ENCODE data around the gene MYO5A.
A peak's percentile ranks its signal among the peaks of the same experiment; 100 is the strongest.
"Not testable (repeated sequence)": the region's sequence is repeated elsewhere in the genome, so short reads cannot be mapped to it uniquely, and the experiment has no call there.

Gene MYO5A

DNA sequence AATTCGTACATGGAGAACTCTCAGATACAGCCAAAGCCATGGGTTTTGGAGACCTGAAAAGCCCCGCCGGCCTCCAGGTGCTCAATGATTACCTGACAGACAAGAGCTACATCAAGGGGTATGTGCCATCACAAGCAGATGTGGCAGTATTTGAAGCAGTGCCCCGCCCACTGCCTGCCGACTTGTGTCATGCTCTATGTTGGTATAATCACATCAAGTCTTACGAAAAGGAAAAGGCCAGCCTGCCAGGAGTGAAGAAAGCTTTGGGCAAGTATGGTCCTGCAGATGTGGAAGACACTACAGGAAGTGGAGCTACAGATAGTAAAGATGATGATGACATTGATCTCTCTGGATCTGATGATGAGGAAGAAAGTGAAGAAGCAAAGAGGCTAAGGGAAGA is 23.5 kb downstream of the MYO5A start:
- no peak for DNase-seq (ENCODE audit: low spot score)

DNA sequence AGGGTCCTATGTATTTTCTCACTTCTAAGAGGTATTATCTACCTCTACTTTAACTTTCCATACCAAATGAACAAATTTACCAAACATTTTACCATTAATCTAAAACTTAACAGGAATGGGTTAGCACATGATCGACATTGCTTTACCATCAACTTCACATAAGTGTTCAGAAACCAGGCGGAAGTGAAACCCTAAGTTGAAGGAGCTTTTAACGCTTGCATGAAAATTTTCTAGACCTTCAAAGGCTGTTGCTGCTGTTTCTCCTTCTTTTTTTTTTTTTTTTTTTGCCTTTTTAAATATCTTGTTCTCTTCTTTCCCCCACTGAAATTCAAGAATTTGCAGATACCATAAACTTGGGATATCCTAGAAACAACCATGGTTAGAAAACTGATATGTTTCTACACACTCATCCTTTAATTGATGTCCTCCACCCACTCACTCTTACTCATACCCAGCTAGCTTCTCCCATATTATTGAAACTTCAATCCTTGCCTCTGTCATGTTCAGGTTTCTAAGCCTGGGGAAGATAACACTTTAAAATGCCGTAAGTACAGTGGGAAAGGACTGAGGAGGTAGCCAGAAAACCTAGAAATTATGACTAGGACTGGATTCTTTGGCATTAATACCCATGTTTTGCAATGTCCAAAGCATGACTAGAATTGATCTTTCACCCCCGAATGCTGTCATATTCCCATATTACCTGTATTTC is 24.7 kb downstream of the MYO5A start:
- no peak for DNase-seq (ENCODE audit: low spot score)

DNA sequence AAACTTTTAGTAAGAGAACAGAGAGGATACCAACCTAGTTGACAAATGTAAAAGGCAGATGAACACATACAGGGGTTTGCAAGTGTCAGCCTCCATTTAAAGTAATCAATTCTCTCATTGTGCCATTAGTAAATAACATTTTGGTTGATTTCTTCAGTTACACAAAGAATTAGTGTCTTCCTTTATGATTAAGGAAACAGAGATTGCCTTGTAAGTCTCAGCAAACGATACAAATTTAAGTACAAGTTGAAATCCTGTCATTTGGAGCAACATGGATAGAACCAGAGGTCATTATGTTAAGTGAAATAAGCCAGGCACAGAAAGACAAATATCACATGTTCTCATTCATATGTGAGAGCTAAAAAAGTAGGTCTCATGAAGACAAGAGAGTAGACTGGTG is 26.1 kb downstream of the MYO5A start:
- DNase-seq (ENCODE audit: low spot score): no peak

DNA sequence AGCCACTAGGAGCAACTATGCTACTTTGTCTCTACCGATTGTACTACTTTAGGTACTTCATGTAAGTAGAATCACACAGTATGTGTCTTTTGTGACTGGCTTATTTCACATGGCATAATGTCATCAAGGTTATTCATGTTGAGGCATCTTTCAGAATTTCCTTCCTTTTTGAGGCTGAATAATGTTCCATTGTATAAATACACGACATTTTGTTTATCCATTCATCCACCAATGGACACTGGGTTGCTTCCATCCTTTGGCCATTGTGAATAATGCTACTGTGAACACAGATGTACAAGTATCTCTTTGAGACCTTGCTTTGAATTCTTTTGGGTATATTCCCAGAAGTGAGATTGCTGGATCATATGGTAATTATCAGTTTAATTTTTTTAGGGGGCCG is 29.2 kb downstream of the MYO5A start:
- DNase-seq (ENCODE audit: low spot score): no peak

DNA sequence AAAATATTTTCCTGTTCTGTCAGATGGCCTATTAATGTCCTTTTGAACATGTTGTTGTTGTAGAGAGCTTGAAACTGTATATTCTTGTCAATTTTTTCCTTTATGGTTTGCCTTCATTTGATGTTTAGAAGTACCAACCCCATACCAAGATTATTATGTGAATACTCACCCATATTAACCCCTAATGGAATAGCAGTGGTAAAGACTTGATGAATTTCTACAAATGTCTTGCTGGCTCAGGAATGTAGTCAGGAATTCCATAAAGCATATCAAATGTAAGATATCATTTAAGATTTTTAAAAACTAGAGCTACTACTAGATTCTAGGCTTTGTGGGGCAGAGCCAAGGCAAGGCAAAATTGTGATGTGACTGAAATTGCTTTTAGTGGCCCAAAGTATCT is 30.0 kb downstream of the MYO5A start:
- DNase-seq (ENCODE audit: low spot score): no peak

DNA sequence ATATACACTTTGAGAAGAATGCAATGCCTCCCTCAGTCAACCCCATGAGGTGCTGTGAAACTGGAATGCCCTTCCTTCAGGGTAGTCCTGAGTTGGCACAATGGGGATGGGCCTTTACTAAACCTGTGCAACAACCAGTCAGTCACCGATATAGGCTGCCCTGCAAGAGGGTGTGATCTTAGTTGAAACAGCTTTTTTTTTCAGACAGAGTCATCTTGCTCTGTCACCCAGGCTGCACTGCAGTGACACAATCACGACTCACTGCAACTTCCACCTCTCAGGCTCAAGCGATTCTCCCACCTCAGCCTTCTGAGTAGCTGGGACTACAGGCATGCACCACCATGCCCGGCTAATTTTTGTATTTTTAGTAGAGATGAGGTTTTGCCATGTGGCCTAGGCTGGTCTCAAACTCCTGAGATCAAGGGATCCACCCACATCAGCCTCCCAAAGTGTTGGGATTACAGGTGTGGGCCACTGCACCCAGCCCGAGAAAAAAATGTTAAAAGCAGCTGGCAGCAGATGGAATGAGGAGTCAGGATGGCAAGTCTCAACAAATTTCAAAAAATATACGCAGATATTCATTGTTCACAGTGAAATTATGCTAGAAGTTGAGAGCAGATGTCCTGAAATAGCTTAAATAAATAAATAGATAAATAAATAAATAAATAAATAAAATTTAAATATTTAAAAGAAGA is 31.8 kb downstream of the MYO5A start:
- DNase-seq (ENCODE audit: low spot score): peak; percentile 94

DNA sequence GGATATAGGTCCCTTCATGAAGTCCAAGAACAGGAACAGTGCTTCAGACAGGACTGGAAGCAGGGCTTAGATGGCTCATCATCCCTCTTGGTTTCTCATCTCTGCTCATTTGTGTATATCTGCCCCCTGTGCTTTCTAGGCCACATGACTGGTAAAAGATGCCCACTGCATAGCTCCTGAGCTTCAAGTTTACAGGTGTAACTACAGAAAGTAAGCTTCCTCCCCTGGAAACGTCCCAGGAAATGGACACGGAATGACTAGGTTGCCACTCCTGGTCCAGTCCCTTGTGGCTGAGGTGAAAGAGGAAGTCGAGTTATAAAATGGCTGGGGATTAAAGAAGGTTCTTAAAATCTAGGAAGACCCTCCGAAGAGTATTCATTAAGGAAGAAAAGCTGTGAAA is 32.5 kb downstream of the MYO5A start:
- no peak for DNase-seq (ENCODE audit: low spot score)

DNA sequence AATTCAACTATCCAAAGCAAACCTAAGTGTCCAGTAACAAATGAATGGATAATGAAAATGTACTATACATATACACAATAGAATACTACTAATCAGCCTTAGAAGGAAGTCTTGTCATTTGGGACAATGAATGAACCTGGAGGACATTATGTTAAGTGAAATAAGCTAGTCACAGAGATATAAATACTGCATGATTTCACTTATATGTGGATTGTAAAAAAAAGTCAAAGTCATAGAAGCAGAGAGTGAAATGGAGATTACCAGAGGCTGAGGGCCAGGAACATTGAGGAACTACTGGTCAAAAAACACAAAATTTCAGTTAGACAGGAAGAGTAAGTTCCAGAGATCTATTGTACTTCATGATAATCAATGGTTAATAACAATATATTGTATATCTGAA is 33.6 kb downstream of the MYO5A start:
- no peak for DNase-seq (ENCODE audit: low spot score)

DNA sequence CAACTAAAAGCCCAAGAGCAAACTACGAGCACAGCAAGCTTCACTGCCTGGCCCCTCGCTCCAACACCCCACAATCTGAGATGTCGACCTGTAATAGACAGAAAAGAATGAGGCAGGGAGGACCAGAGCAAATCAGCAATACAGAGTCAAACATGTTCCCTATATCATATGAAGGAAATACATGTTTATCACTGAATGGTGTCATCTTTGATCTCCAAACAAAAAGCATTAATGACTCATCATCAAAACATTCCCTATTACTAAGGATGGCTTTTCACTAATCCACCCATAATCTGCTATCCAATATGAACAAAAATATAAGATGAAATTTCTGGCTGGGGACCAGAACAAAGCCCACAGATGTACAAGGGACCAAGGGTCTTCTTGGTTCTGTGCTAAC is 34.7 kb downstream of the MYO5A start:
- DNase-seq (ENCODE audit: low spot score): peak; percentile 15

DNA sequence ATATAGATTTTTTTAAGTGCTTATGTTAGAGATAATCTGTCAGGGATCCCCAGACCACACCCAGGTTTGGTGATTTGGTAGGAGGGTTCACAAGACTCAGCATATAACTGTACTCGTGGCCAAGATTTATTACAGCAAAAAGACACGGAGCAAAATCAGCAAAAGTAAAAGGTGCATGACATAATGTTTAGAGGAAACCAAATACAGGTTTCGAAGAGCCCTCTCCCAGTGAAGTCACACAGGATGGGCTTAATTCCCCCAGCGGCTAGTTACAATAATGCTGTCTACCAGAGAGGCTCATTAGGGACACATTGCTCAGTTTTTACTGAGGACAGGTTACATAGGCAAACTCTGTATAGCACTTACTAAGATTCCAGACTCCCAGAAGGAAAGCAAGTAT is 36.5 kb downstream of the MYO5A start:
- no peak for DNase-seq (ENCODE audit: low spot score)

DNA sequence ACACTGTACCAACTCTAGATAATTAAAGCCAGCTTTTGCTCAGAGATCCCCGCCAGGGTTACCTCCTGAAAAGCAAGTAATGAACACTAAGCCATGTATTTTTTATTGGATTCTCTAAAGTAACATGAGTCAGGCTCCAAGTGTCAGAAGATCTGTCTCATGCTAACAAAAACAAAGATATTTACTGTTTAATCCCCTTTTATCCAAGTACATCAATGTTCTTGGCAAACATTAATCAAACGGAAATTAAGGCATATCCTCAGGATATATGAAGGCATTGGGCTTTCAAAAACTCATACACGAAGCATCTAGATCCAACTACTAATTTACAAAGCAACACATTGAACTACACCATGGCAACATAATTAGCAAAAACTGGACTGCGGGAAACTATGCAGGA is 37.2 kb downstream of the MYO5A start:
- no peak for DNase-seq (ENCODE audit: low spot score)

DNA sequence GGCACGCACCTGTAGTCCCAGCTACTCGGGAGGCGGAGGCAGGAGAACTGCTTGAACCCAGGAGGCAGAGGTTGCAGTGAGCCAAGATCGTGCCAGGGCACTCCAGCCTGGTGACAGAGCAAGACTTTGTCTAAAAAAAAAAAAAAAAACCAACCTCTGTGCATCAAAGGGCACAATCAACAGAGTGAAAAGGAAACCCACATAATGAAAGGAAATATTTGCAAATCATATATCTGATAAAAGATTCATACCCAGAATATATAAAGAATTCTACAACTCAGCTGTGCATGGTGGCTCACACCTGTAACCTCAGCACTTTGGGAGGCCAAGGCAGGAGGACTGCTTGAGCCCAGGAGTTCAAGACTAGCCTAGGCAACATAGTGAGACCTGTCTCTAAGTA is 39.2 kb downstream of the MYO5A start:
- not testable (repeated sequence) for DNase-seq (ENCODE audit: low spot score)

DNA sequence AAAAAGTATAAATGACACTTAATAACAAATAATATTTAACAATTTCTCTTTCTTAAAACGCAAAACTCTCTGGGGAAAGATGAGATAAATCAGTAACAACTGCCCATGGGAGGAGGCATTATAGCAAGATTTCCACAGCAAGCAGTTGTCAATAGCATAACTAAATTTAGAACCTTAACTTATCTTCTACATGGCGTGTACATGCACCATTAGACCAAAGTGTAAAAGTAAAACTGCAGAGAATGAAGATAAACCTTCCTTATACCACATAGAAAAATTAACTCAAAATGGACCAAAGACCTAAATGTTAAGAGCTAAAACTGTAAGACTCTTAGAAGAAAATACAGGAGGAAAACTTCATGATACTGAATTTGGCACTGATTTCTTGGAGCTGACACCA is 39.9 kb downstream of the MYO5A start:
- DNase-seq (ENCODE audit: low spot score): no peak

DNA sequence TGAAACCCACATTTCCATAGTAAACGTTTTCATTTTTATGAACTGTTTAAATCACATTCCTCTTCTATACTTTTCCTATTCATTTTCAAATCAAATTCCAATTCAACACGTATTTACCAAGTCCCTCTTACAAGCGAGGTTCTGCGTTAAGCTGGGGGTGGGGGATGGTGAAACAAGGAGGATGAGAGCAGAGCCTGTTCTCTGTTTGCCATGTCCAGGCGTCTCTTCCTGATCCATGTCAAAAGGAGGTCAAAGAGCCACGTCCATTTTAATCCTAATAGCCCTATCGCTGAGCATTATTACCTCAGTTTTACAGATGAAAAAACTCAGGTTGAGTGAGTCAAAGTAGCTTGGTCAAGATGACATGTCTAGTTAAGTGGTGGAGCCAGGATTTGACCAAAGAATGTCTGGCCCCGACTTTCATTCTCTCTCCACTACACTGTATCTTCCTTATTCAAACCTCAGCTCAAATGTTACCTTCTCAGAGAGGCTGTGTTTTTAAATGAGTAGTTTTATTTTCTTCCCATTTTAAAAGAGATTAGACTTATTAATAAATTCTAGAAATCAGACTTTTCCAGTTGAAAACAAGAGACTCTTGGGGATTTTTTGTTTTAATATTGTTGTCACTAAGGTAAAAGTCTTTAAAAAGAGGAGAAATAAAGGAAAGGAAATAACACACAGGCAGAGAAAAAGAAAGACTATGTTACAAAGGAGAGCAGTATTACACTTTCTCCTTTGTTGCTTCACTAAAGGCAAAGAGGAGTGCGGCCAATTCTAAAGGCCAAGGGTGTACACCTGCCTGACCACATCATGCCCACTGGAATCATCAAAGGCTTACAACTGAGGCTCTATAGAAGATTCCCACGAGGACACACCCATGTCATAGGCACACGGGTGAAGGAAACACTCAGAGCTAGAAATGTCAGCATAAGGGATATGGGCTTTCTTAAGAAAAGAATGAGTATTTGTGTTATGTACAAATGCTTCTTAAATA is 42.4 kb downstream of the MYO5A start:
- no peak for DNase-seq (ENCODE audit: low spot score)

DNA sequence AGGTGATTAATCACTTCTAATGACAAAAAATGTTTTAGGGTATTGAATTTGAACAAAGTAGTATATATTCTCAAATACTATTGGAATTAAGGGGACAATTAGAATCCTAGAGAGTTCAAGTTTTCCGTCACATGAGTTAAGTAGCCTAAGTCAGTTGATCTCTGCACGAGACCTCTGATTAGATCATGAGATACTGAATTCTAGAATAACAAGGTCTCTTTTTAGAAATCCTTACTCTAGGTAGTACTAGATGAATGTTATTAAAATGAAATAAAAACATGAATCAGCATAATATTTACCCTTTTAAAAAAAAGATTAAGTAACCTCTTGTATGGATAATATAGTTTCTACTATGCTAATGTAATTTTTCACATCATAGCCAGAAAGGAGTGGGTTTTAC is 43.4 kb downstream of the MYO5A start:
- DNase-seq (ENCODE audit: low spot score): no peak

DNA sequence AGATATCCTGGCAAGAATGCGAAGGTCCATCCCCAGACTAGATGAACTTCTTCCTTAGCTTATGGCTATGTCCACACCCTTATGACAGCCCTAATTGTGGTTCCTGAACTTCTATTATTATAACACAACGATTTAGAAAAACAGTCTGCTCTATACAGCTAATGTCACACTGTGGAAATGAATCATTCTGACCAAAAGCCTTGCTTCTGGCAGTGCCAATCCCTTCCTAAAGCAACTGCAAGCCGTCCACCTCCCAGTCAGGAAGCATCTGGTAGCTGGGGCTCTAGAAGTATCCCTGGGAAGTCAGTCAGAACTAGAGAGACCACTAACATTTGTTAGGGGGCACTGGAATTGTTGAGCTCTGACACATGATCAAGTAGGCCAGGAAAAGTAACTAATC is 45.0 kb downstream of the MYO5A start:
- peak; percentile 33 for DNase-seq (ENCODE audit: low spot score)

DNA sequence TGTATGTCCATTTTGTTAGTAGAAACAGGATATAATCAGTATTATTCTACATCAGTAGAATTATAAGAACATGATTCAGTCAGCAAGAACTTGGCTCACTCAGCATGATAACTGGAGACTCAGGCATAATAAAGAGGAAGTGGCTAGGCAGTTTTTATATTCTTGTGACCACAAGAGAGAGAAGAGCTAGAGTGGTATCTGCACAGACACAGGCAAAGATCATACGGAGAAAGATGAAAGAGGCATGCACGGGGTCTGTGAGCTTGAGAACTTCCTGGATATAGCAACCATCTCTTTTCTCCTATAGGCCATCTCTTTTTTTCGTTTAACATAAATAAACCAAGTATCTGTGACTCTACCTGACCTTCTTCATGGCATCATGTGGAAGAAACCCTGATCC is 46.8 kb downstream of the MYO5A start:
- DNase-seq (ENCODE audit: low spot score): peak; percentile 80

DNA sequence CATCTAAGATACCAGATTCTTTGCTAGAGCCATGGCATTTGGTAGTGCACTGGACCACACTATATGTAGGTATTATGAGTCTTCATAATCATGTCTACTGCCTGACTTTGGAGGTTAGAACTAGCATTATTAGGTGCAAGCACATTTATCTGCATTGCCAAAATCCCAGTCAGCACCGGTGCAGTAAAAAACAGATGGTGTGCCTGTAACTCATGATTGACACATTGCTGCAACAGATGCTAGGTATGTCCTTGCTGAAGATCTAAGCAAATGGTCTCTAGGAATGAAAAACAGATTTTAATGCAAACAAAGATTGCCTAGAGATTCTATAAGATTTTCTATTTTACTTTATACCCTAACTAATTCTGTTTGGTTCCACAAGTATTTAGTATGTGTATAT is 47.7 kb downstream of the MYO5A start:
- no peak for DNase-seq (ENCODE audit: low spot score)

DNA sequence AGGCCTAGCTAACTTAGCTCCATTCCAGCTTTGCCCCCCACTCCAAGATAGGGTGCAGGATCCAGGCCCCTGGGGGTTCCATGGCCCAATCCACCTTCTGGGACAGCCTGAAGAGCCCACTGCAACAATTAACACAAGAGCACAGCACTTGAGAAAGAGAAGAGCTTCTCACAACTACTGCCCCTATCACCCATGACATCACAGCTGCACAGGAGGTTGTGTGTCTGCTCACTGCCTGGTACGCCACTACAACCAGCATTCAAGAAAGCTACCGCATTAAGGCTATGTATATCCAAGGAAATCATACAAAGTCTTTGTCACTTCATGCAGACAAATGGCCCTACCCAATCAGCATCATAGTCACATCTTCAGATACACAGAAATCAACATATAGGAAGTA is 62.0 kb downstream of the MYO5A start:
- DNase-seq (ENCODE audit: low spot score): no peak

DNA sequence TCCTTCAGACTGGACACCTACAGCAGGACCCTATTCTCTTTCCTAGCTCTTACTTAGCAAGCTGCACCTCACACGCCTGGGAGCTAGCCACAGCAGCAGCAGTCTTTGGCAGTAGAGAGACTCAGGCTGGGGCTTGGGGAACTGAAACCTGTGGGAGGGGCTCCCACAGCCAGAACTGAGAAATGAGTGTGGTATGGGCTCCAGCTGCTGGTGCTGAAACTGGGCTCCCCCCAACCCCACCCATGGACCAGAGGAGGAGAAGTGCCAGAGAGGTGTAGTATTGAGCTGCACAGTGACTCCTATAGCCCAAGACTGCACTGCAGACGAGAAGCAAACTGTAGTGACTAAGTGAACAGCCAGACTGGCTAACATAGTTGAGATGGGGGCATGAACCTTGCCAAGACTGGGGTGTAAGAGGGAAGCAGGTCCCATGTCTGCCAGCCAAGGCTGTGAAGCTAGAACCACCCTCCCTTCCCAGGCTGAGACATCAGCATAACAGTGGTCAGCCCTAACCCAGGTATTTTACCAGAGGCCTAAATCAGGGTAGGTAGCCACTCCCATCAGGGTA is 62.5 kb downstream of the MYO5A start:
- DNase-seq (ENCODE audit: low spot score): no peak

DNA sequence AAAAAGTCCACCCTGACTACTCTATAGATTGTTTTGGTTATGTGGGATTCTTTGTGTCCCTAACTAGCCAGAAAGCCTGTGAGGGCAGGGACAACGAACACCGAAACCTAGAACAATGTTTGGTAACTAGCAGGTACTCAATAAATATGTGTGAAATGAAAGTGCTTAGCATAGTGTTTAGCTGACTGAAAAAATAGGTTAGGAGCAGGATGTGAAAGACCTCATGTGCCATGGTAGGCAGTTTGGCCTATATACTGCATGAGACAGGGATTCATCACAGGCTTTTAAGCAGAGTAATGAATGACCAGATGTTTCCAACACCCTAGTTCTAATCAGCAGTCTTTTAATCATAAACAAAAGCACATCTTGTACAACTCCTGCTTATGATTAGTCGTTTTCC is 64.2 kb downstream of the MYO5A start:
- no peak for DNase-seq (ENCODE audit: low spot score)

DNA sequence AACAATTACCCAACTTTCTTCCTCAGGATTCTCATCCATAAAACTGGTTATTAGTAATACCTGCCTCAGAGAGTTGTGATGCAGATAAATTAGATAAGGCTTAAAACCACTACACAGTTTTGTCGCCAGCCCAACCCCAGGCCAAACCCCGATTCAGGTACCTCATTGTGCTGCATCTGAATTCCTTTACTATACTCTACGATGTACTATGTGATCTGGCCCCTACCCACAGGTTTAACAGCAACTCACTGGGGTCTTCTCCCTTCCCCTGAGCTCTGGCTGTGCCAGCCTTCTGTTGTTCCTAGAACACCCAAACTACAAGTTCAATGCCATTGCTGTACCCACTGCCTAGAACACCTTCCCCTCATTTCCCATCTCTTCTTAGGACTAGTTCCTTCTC is 64.6 kb downstream of the MYO5A start:
- no peak for DNase-seq (ENCODE audit: low spot score)

DNA sequence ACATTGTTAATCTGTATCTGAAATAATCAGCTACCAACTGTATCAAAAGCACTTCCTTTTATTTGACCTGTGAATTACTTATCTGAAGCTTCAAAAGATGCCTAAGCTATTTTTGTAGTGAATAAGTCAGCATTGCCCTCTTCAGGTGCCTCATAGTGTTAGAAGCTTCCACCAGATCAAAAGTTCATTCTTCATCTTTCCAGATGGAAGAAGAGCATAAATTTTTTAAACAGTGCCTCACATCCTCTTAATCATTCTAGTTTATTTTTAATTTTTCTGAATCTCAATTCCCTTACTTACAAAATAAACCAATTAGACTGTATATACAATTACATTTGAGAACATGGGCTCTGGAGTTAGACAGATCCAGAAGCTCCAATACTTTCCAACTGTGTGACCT is 65.0 kb downstream of the MYO5A start:
- DNase-seq (ENCODE audit: low spot score): peak; percentile 26

Data from kidney tubule cell (primary cell).